Prostate gland (tissue), 2 donors: ENCODE results near the gene NES. TPM values are rescaled to one million over a fixed set of nuclear protein-coding genes. Genes with fewer than 3 reads are reported as not detected.
A peak's percentile ranks its signal among the peaks of the same experiment; 100 is the strongest.

Experiments used
- DNase-seq: peaks from one replicate; pipeline ENCODE4 v3.0.0-alpha.2; 2019; ENCODE audit warnings: low spot score
- H3K27ac ChIP-seq, 2 donors: fragments of 200-600 bp; sonication (generic); 2 replicates each; pipeline ENCODE4 v1.5.1; 2017 to 2019
- H3K27me3 ChIP-seq: fragments of 200-600 bp; sonication (generic); replicated peaks from 2 replicates; pipeline ENCODE4 v1.5.1; 2019; ENCODE audit not compliant: insufficient read depth
- H3K36me3 ChIP-seq, 2 donors: fragments of 200-600 bp; sonication (generic); 1 replicate in 1 of 2; 2 replicates in 1 of 2; pipeline versions ENCODE4 v1.5.1 to v1.8.1; 2017 to 2019
- H3K4me1 ChIP-seq: fragments of 200-600 bp; sonication (generic); replicated peaks from 2 replicates; pipeline ENCODE4 v1.5.1; 2019
- H3K4me3 ChIP-seq, 2 donors: fragments of 200-600 bp; sonication (generic); 2 replicates each; pipeline ENCODE4 v1.5.1; 2017 to 2019
- H3K9me3 ChIP-seq: fragments of 200-600 bp; sonication (generic); 2 replicates; pipeline ENCODE4 v1.5.1; 2017
- POLR2A ChIP-seq: fragments of 450-650 bp; IDR thresholded peaks from one replicate; pipeline ENCODE4 v1.6.1; 2016; ENCODE audit warnings: antibody characterized with exemption, mild to moderate bottlenecking
- POLR2AphosphoS5 ChIP-seq: sonication (generic); formaldehyde crosslinking; IDR thresholded peaks from one replicate; pipeline ENCODE4 v1.6.1; 2017; ENCODE audit warnings: antibody characterized with exemption
- WGBS: methylation state at CpG from one replicate; pipeline ENCODE4 v1.1.5; 2018; 5-methylcytosine and 5-hydroxymethylcytosine counted together
- intact Hi-C: fragments of 100-400 bp; cut with DNase I; formaldehyde crosslinking; loops from one replicate; pipeline ENCODE4 v1.14.2; 2022
- total RNA-seq, 2 donors: library from RNA; depleted of rRNA; stranded (reverse); fragments of >200 nt; gene quantifications; one replicate each; pipeline ENCODE4 v1.1.0, GENCODE V29; 2016
- TF ChIP-seq, protein P1 (sequence below), 4 experiments: fragments of 200-600 bp in 2 of 4; fragments of 450-650 bp in 2 of 4; sonication (generic) in 2 of 4; IDR thresholded peaks; 1 replicate in 3 of 4; 2 replicates in 1 of 4; pipeline ENCODE4 v1.5.1; 2016 to 2019; ENCODE audit warnings: antibody characterized with exemption in 4 of 4, mild to moderate bottlenecking in 2 of 4, moderate library complexity in 2 of 4

NES gene
- total RNA-seq, 2 donors from 2014 or later, result 11.2 to 33.4 TPM

DNA sequence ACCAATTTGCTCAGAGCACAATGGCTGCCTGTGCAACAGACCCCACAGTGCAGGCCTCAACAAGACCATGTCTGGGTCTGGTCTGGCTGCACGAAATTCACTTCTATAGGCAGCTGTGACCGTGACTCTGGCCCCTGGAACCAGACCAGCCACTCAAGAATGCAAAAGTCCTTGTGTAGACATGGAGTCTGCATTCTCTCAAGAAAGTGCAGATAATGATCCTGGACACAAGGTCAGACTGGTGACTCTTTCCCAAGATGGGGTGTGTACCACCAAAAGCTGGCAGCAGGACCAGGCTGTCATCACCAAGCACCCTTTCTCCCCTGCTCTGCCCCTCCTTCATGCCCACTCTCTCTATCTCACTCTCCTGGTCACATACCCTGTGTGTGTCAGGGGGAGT, 43.9 kb upstream of the NES start:
- no peak for DNase-seq
- Histone ChIP-seq H3K36me3 (peaks cover 0 to 8% of the 10 kb centered on the region in 2 donors), H3K27me3 (no peaks in the 10 kb centered on the region), H3K27ac (no peak overlapping the region), H3K4me1 (peaks cover 13% of the 10 kb centered on the region), H3K4me3 (no peak overlapping the region), H3K9me3 (no peaks in the 10 kb centered on the region)
- 60% methylated on average over 2 of the region's 2 CpGs for WGBS
- TF ChIP-seq POLR2A (no peak), POLR2AphosphoS5 (no peak)
- TF ChIP-seq, protein P1, sequence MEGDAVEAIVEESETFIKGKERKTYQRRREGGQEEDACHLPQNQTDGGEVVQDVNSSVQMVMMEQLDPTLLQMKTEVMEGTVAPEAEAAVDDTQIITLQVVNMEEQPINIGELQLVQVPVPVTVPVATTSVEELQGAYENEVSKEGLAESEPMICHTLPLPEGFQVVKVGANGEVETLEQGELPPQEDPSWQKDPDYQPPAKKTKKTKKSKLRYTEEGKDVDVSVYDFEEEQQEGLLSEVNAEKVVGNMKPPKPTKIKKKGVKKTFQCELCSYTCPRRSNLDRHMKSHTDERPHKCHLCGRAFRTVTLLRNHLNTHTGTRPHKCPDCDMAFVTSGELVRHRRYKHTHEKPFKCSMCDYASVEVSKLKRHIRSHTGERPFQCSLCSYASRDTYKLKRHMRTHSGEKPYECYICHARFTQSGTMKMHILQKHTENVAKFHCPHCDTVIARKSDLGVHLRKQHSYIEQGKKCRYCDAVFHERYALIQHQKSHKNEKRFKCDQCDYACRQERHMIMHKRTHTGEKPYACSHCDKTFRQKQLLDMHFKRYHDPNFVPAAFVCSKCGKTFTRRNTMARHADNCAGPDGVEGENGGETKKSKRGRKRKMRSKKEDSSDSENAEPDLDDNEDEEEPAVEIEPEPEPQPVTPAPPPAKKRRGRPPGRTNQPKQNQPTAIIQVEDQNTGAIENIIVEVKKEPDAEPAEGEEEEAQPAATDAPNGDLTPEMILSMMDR (IDR thresholded peaks at IDR 0.05), result no peak
- intact Hi-C loops, result no loop called here

GRCh38 chr1:156717351-156717750, 40.1 kb upstream of the NES start:
- TF ChIP-seq, protein P1 (IDR thresholded peaks at IDR 0.05), result no peak
- TF ChIP-seq POLR2AphosphoS5 (no peak), POLR2A (no peak)
- H3K27ac ChIP-seq, result no peak overlapping the region

GRCh38 chr1:156714830-156715229, 37.6 kb upstream of the NES start:
- Histone ChIP-seq H3K27ac (no peak overlapping the region), H3K36me3 (no peaks in the 10 kb centered on the region), H3K4me3 (no peak overlapping the region), H3K27me3 (no peaks in the 10 kb centered on the region), H3K9me3 (no peaks in the 10 kb centered on the region), H3K4me1 (no peaks in the 10 kb centered on the region)
- no peak for DNase-seq
- no peak for TF ChIP-seq POLR2A
- TF ChIP-seq, protein P1 (IDR thresholded peaks at IDR 0.05), result no peak
- no peak for TF ChIP-seq POLR2AphosphoS5
- WGBS, result 92% methylated on average over 3 of the region's 3 CpGs
- intact Hi-C loops, result no loop called here

More at GRCh38 chr1:156717351-156717750, 40.1 kb upstream of the NES start:
- no peaks in the 10 kb centered on the region for H3K9me3 ChIP-seq
- no peak for DNase-seq
- H3K27me3 ChIP-seq, result no peaks in the 10 kb centered on the region
- WGBS, result 67% methylated on average over 4 of the region's 4 CpGs
- H3K4me1 ChIP-seq, result no peaks in the 10 kb centered on the region
- H3K4me3 ChIP-seq, result no peak overlapping the region
- intact Hi-C loops, result no loop called here
- no peaks in the 10 kb centered on the region for H3K36me3 ChIP-seq

GRCh38 chr1:156712626-156713025, 35.4 kb upstream of the NES start:
- no peak for DNase-seq
- Histone ChIP-seq H3K27ac (peak overlapping the region in 1 of 2 donors; percentile 2), H3K4me3 (no peak overlapping the region), H3K9me3 (no peaks in the 10 kb centered on the region), H3K27me3 (no peaks in the 10 kb centered on the region), H3K36me3 (no peaks in the 10 kb centered on the region), H3K4me1 (peaks cover 2% of the 10 kb centered on the region)
- 24% methylated on average over 3 of the region's 3 CpGs for WGBS
- intact Hi-C loops, result no loop called here
- TF ChIP-seq POLR2A (no peak), POLR2AphosphoS5 (no peak)
- TF ChIP-seq, protein P1 (IDR thresholded peaks at IDR 0.05), result no peak

- Histone ChIP-seq H3K27ac (no peak overlapping the region), H3K36me3 (no peaks in the 10 kb centered on the region), H3K9me3 (no peaks in the 10 kb centered on the region), H3K27me3 (no peaks in the 10 kb centered on the region), H3K4me3 (no peak overlapping the region), H3K4me1 (peaks cover 2% of the 10 kb centered on the region)
- no peak for DNase-seq
- TF ChIP-seq POLR2AphosphoS5 (no peak), POLR2A (no peak)
- TF ChIP-seq, protein P1 (IDR thresholded peaks at IDR 0.05), result no peak
- 82% methylated on average over 9 of the region's 9 CpGs for WGBS
- intact Hi-C loops, result no loop called here
Observed at GRCh38 chr1:156711011-156711817, 34.0 kb upstream of the NES start.
